Measurements from ENCODE around the gene SLC26A11.

SLC26A11 gene

GRCh38 chr17:80261159-80261894, 41.1 kb downstream of the SLC26A11 start:
- DNase-seq (ENCODE audit: low read depth): peak; percentile 84

GRCh38 chr17:80261895-80262279, 41.7 kb downstream of the SLC26A11 start:
- no peak for DNase-seq (ENCODE audit: low read depth)

DNA sequence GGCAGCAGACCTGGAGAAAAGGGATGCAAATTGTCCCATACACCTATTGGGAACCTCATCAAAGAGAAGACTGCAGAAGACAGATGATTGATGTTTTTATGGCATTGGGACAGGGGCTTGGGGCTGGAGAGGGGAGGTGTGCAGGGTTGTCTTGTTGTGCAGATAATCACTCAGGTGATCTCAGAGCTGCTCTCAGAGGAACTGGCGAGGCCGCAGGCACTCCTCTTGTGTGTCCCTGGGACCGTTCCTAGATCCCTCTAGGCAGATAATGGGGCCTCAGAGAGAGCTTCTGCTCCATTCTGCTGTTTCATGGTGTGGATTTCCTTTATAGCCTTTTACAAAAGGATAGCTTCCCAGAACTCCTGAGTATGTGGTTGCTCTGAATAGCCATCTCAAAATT, 42.1 kb downstream of the SLC26A11 start:
- no peak for DNase-seq (ENCODE audit: low read depth)

DNA sequence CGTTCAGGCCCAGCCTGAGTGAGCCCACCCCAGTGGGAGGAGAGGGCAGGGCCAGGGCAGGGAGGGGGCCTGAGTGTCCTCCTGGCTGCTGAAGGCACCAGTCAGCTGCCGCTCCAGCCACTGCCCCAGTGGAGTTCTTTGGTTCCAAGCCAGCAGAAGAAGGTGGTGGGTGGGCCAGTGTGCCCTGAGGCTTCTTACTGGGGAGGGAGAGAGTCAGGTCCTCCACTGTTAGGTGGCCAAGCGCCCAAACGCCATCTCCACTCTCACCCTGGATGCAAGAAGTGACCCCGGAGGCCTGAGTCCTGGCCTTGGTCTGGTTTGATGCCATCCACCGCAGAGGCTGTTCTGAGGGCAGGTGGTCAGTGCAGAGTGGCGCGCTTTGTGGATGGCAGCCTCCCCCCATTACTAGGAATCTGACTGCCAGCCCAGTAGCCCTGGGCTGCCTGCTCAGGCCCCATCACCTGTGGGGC, 42.6 kb downstream of the SLC26A11 start:
- no peak for DNase-seq (ENCODE audit: low read depth)

- DNase-seq (ENCODE audit: low read depth): peak; percentile 84
Observed at GRCh38 chr17:80263253-80264204, 43.3 kb downstream of the SLC26A11 start.

DNA sequence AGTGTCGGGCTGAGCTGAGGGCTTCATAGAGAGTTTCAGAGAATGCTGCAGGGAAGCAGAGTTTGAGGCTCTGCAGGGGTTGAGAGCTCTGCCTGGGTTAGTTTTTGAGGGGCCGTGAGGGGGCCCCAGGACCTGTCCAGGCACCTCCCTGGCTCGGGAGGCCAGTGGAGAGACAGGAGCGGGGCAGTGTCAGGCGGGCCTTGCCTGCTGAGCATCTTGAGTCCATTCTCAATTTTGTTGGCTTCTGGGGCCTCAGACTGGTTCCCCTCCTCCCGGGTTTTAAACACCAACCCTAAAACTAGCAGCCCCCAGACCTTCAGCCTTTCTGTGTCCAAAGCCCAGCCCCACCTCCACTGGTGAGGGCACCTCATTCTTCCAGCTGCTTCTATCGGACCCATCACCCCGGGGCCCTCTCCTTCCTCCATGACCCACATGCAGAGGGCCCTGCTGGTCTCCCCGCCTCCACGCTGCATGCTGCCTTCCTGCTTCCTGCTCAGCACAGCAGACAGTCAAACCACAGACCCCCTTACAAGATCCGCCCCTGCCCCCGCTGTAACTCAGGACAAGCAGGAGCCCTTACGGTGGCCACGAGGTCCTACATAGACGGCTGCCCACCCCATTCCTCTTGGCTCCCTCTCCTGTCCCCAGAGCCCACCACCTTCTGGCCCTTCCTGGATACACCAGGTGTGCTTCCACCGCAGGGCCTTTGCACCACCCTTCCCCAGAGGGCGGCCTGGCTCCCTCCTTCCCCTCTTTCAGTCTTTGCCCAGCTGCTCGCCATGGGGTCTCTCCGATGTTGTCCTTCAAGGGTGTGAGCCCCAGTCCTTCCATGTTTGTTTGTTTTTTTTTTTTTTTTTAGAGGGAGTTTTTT, 44.2 kb downstream of the SLC26A11 start:
- DNase-seq (ENCODE audit: low read depth): no peak

GRCh38 chr17:80265205-80266068, 45.2 kb downstream of the SLC26A11 start:
- no peak for DNase-seq (ENCODE audit: low read depth)

- no peak for DNase-seq (ENCODE audit: low read depth)
Observed at GRCh38 chr17:80267391-80267790, 47.2 kb downstream of the SLC26A11 start.

GRCh38 chr17:80268427-80268826, 48.2 kb downstream of the SLC26A11 start:
- no peak for DNase-seq (ENCODE audit: low read depth)

- no peak for DNase-seq (ENCODE audit: low read depth)
Observed at GRCh38 chr17:80269405-80269807, 49.2 kb downstream of the SLC26A11 start.

GRCh38 chr17:80270104-80270503, 49.9 kb downstream of the SLC26A11 start:
- no peak for DNase-seq (ENCODE audit: low read depth)

GRCh38 chr17:80270836-80271235, 50.6 kb downstream of the SLC26A11 start:
- peak; percentile 69 for DNase-seq (ENCODE audit: low read depth)

- DNase-seq (ENCODE audit: low read depth): no peak
Observed at GRCh38 chr17:80272366-80272765, 52.1 kb downstream of the SLC26A11 start.

GRCh38 chr17:80274331-80274730, 54.1 kb downstream of the SLC26A11 start:
- no peak for DNase-seq (ENCODE audit: low read depth)

GRCh38 chr17:80274871-80275449, 54.7 kb downstream of the SLC26A11 start:
- no peak for DNase-seq (ENCODE audit: low read depth)

DNA sequence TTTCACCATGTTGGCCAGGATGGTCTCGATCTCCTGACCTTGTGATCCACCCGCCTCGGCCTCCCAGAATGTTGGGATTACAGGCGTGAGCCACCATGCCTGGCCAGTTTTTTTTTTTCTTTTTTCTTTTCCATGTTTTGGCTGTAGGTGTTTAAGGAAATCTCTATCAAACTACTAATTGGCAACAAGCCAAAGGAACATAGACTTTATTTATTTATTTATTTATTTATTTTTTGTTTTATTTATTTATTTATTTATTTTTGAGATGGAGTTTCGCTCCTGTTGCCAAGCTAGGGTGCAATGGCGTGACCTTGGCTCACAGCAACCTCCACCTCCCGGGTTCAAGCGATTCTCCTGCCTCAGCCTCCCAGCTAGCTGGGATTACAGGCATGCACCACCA, 55.6 kb downstream of the SLC26A11 start:
- DNase-seq (ENCODE audit: low read depth): peak; percentile 30

DNA sequence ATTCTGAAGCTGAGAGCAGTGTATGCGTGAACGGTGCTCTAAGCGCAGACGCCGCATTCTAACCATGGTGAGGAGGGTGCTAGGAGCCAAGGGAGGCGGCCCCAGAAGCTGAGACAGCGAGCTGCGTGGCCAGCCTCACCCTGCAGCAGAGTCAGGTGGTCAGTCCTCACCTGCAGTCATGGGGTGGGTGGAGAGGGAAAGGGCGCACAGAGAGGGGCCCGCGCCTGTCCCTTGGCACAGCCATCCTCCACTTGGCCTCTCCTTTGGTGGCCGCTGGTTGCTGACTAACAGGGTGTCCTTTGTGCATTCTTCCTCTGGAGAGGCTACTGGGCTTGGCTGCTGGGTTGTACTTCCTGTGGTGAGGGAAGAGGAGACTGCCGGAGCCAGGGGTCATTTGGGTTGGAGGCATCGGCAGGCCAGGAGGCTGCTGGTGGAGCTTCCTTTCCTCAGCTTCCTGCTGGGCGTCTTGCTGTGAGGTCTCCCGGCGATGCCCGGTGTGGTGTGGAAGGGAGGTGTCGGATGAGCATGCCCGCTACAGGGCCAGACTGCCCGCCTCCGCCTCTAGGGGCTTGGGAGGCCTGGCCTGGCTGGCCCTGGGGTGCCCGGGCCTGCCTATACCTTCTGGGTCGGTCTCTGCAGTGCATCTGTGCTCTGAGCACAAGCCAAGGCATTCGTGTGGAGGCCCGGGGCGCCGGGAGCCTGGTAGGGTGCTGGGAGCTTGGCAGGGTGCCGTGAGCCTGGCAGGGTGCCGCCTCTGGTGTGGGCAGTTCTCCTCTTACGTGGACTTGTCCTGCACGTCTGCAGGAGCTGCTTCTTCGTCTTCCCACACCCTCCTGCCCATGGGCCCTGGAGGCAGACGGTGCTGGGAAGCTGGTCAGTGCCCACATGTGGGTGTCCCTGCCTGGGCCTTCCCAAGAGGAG, 57.8 kb downstream of the SLC26A11 start:
- DNase-seq (ENCODE audit: low read depth): no peak

- DNase-seq (ENCODE audit: low read depth): no peak
Observed at GRCh38 chr17:80279895-80280294, 59.7 kb downstream of the SLC26A11 start.

- DNase-seq (ENCODE audit: low read depth): no peak
Observed at GRCh38 chr17:80281516-80281915, 61.3 kb downstream of the SLC26A11 start.

All from ELR (cell line).